ENCODE results near the gene SSNA1. TPM values are rescaled to one million over a fixed set of nuclear protein-coding genes. Genes with fewer than 3 reads are reported as not detected.
A peak's percentile ranks its signal among the peaks of the same experiment; 100 is the strongest.

Gene SSNA1
- total RNA-seq, 1 donor from 2014 or later: 71.9 TPM

DNA sequence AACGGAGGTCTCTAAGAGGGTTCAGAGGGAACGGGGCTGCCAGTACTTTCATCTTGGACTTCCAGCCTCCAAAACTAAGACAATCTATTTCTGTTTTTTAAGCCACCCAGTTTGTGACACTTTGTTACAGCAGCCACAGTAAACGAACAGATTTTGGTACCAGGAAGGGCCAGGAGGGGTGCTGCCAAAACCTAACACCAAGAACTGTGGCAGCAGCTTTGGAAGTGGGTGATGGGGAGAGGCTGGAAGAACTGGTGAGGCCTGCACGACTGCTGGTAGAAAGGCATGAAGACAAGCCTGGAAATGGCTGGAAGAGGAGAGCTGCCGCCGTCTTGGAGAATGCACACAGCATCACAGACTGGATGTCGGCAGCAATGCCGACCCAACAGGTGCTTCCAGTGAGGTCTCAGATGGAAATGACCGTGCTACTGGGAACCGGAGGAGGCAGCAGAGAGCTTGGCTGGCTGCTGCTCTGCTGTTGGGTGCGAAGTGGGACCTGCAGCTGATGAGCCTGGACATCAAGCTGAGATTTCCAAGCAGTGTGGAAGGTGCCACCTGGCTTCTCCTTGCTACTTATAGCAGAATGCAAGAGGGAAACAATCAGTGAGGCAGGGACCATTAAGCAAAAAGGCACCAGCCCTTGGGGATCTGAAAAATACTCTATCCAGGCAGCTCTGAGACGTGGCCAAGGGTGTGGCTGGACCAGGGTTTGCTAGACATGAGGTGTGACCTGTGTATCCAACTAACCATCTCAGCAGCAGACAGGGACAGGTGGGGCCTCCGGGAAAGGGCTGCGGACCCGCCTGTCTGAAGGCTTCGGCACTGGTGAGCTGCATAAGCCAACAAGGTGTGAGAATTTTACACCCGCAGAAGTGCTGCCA lies 11.9 kb upstream of the SSNA1 start:
- no peak overlapping the region for H3K27ac Mint-ChIP-seq
- DNase-seq (no peak), ATAC-seq (ENCODE audit: low read depth) (peak; percentile 54)
- CTCF ChIA-PET: interaction anchor here (1.0 to 2.2 kb wide), 3 partner anchors 13 to 147 kb away, joined by 3 to 8 read pairs (median 3); partner anchors contain the start of gene SSNA1
- no peaks in the 10 kb centered on the region for H3K4me1 Mint-ChIP-seq
- POLR2A ChIA-PET: interaction anchor here (0.8 to 1.0 kb wide), 3 partner anchors 12 to 46 kb away, joined by 4 to 5 read pairs (median 5); partner anchors contain the start of gene SSNA1
- intact Hi-C loops (cut with micrococcal nuclease): no loop called here
- peaks cover 35% of the 10 kb centered on the region for H3K36me3 Mint-ChIP-seq (ENCODE audit: low read depth)
- H3K4me3 Mint-ChIP-seq: no peak overlapping the region
- TF ChIP-seq CTCF (IDR thresholded peaks at IDR 0.05): no peak
- H3K27me3 Mint-ChIP-seq: no peaks in the 10 kb centered on the region
- no peaks in the 10 kb centered on the region for H3K9me3 Mint-ChIP-seq

GRCh38 chr9:137178201-137178938 lies 10.1 kb upstream of the SSNA1 start:
- Mint-ChIP-seq H3K4me3 (no peak overlapping the region), H3K27ac (no peak overlapping the region), H3K9me3 (no peaks in the 10 kb centered on the region), H3K4me1 (no peaks in the 10 kb centered on the region), H3K27me3 (no peaks in the 10 kb centered on the region), H3K36me3 (ENCODE audit: low read depth) (peaks cover 50% of the 10 kb centered on the region)
- no peak for DNase-seq
- intact Hi-C loops (cut with micrococcal nuclease): no loop called here
- ATAC-seq (ENCODE audit: low read depth): no peak
- ChIA-PET CTCF (no interaction called here), POLR2A (no interaction called here)
- no peak for TF ChIP-seq CTCF (IDR thresholded peaks at IDR 0.05)

- POLR2A ChIA-PET: no interaction called here
- Mint-ChIP-seq H3K27ac (no peak overlapping the region), H3K4me3 (no peak overlapping the region), H3K4me1 (no peaks in the 10 kb centered on the region), H3K9me3 (no peaks in the 10 kb centered on the region), H3K36me3 (ENCODE audit: low read depth) (peaks cover 57% of the 10 kb centered on the region), H3K27me3 (no peaks in the 10 kb centered on the region)
- CTCF ChIA-PET: no interaction called here
- no peak for TF ChIP-seq CTCF (IDR thresholded peaks at IDR 0.05)
- ATAC-seq (ENCODE audit: low read depth) (no peak), DNase-seq (no peak)
- intact Hi-C loops (cut with micrococcal nuclease): no loop called here
These were observed 9.4 kb upstream of the SSNA1 start for GRCh38 chr9:137178939-137179630.

GRCh38 chr9:137179761-137180160 lies 8.7 kb upstream of the SSNA1 start:
- DNase-seq (no peak), ATAC-seq (ENCODE audit: low read depth) (no peak)
- TF ChIP-seq CTCF (IDR thresholded peaks at IDR 0.05): no peak
- ChIA-PET POLR2A (no interaction called here), CTCF (no interaction called here)
- H3K9me3 Mint-ChIP-seq: no peaks in the 10 kb centered on the region
- intact Hi-C loops (cut with micrococcal nuclease): no loop called here
- no peak overlapping the region for H3K27ac Mint-ChIP-seq
- peaks cover 64% of the 10 kb centered on the region for H3K36me3 Mint-ChIP-seq (ENCODE audit: low read depth)
- no peaks in the 10 kb centered on the region for H3K4me1 Mint-ChIP-seq
- no peaks in the 10 kb centered on the region for H3K27me3 Mint-ChIP-seq
- no peak overlapping the region for H3K4me3 Mint-ChIP-seq

All from activated B cell treated with CpG ODN at 0.5 μM for 24 hours (primary cell).